ENCODE data around the gene VMP1.
"Not testable (repeated sequence)": the region's sequence is repeated elsewhere in the genome, so short reads cannot be mapped to it uniquely, and the experiment has no call there.

VMP1 gene

DNA sequence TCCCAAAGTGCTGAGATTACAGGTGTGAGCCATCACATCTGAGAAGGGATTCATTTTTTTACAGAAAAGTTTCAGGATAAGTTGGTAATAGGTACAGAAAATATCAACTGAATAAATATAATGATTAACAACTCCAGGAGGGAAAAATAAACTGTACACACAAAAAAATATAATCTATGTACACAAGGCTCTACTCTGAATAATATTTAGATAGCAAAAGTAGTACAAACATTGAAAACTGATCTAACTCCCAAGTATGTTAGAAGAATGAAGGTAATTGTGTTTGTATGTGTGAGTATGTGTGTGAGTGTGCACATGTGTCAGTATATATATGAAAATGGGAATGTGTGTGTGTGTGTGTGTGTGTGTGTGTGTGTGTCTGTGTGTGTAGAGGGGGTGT lies 164.9 kb downstream of the VMP1 start:
- peaks cover 23% of the 10 kb centered on the region for H3K36me3 ChIP-seq (ENCODE audit: control insufficient read depth, insufficient read depth, low read length)
- H3K9me3 ChIP-seq (ENCODE audit: control insufficient read depth, low read length), result no peaks in the 10 kb centered on the region
- H3K27me3 ChIP-seq (replicated peaks; ENCODE audit: control insufficient read depth, insufficient read depth, low read length, poor library complexity, severe bottlenecking), result no peaks in the 10 kb centered on the region
- no peak overlapping the region for H3K4me3 ChIP-seq (ENCODE audit: insufficient read depth, low read depth, low read length, poor library complexity, severe bottlenecking)
- H3K4me1 ChIP-seq (ENCODE audit: control insufficient read depth, insufficient read depth, low read length, poor library complexity, severe bottlenecking), result no peaks in the 10 kb centered on the region
- H3K27ac ChIP-seq (ENCODE audit: insufficient read depth, low read length, poor library complexity, severe bottlenecking), result no peak overlapping the region
- no peak for DNase-seq

DNA sequence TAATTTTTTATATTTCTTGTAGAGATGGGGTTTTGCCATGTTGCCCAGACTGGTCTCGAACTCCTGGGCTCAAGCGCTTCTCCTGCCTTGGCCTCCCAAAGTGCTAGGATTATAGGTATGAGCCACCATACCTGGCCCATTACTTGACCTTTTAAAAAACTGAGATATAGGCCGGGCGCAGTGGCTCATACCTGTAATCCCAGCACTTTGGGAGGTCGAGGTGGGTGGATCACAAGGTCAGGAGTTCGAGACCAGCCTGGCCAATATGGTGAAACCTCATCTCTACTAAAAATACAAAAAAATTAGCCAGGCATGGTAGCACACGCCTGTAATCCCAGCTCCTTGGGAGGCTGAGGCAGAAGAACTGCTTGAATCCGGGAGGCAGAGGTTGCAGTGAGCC lies 166.0 kb downstream of the VMP1 start:
- H3K4me3 ChIP-seq (ENCODE audit: insufficient read depth, low read depth, low read length, poor library complexity, severe bottlenecking); H3K27ac ChIP-seq (ENCODE audit: insufficient read depth, low read length, poor library complexity, severe bottlenecking); H3K4me1 ChIP-seq (ENCODE audit: control insufficient read depth, insufficient read depth, low read length, poor library complexity, severe bottlenecking); DNase-seq; H3K27me3 ChIP-seq (replicated peaks; ENCODE audit: control insufficient read depth, insufficient read depth, low read length, poor library complexity, severe bottlenecking); H3K9me3 ChIP-seq (ENCODE audit: control insufficient read depth, low read length): not testable (repeated sequence)
- H3K36me3 ChIP-seq (ENCODE audit: control insufficient read depth, insufficient read depth, low read length), result peaks cover 33% of the 10 kb centered on the region

DNA sequence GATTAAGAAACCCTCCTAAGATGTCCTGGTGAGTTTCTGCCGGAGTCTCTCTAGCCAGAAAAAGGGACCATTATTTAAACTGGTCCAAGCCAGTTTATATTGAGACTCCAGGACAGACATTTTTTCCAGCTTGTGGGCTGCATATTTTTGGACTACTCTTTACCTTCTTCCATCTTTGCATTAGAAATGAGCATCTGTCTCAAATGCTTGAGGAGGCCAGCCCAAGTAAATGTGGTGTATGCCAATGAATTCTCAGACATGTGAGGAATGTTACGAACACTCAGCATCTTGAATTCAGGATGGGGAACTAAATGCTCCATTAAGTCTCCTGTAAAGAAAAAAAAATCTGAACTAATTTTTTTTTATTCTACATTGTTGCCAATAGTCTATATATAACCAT lies 166.9 kb downstream of the VMP1 start:
- Histone ChIP-seq H3K27me3 (replicated peaks; ENCODE audit: control insufficient read depth, insufficient read depth, low read length, poor library complexity, severe bottlenecking) (no peaks in the 10 kb centered on the region), H3K27ac (ENCODE audit: insufficient read depth, low read length, poor library complexity, severe bottlenecking) (no peak overlapping the region), H3K36me3 (ENCODE audit: control insufficient read depth, insufficient read depth, low read length) (peaks cover 33% of the 10 kb centered on the region), H3K9me3 (ENCODE audit: control insufficient read depth, low read length) (no peaks in the 10 kb centered on the region), H3K4me1 (ENCODE audit: control insufficient read depth, insufficient read depth, low read length, poor library complexity, severe bottlenecking) (no peaks in the 10 kb centered on the region), H3K4me3 (ENCODE audit: insufficient read depth, low read depth, low read length, poor library complexity, severe bottlenecking) (no peak overlapping the region)
- DNase-seq, result no peak

DNA sequence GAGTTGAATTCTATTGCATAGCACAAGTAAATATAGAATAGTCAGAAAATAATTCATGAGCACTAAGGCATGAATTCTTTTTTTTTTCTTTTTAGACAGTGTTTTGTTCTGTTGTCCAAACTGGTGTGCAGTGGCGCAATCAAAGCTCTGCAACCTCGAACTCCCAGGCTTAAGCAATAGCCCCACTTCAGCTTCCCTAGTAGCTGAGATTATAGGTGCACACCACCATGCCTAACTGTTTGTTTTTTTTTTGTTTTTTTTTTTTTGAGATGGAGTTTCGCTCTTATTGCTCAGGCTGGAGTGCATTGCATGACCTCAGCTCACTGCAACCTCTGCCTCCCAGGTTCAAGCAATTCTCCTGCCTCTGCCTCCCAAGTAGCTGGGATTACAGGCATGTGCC lies 168.7 kb downstream of the VMP1 start:
- H3K4me1 ChIP-seq (ENCODE audit: control insufficient read depth, insufficient read depth, low read length, poor library complexity, severe bottlenecking), result no peaks in the 10 kb centered on the region
- no peaks in the 10 kb centered on the region for H3K9me3 ChIP-seq (ENCODE audit: control insufficient read depth, low read length)
- H3K27ac ChIP-seq (ENCODE audit: insufficient read depth, low read length, poor library complexity, severe bottlenecking), result no peak overlapping the region
- no peak overlapping the region for H3K4me3 ChIP-seq (ENCODE audit: insufficient read depth, low read depth, low read length, poor library complexity, severe bottlenecking)
- no peak for DNase-seq
- peaks cover 33% of the 10 kb centered on the region for H3K36me3 ChIP-seq (ENCODE audit: control insufficient read depth, insufficient read depth, low read length)
- no peaks in the 10 kb centered on the region for H3K27me3 ChIP-seq (replicated peaks; ENCODE audit: control insufficient read depth, insufficient read depth, low read length, poor library complexity, severe bottlenecking)

DNA sequence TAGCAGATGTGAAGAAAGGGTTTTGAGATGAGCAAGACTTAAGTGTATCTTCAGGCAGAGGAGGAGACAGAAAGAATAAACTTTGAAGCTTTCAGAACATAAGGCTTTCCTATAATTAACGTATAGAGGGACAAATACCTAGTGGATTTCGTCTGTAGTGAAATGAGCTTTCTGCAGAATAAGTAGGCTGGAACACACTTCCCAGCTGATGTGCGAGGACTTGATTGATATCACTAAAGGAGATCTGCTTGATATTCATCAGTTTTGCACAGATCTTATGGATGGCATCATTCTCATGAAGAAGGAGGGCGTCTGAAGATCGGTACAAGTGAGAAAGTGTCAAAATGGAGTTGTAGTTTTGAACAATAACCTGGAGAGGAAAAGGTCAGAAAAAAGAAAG lies 170.5 kb downstream of the VMP1 start:
- no peaks in the 10 kb centered on the region for H3K4me1 ChIP-seq (ENCODE audit: control insufficient read depth, insufficient read depth, low read length, poor library complexity, severe bottlenecking)
- DNase-seq, result no peak
- H3K27ac ChIP-seq (ENCODE audit: insufficient read depth, low read length, poor library complexity, severe bottlenecking), result no peak overlapping the region
- H3K27me3 ChIP-seq (replicated peaks; ENCODE audit: control insufficient read depth, insufficient read depth, low read length, poor library complexity, severe bottlenecking), result no peaks in the 10 kb centered on the region
- H3K4me3 ChIP-seq (ENCODE audit: insufficient read depth, low read depth, low read length, poor library complexity, severe bottlenecking), result no peak overlapping the region
- H3K9me3 ChIP-seq (ENCODE audit: control insufficient read depth, low read length), result no peaks in the 10 kb centered on the region
- H3K36me3 ChIP-seq (ENCODE audit: control insufficient read depth, insufficient read depth, low read length), result peaks cover 39% of the 10 kb centered on the region

DNA sequence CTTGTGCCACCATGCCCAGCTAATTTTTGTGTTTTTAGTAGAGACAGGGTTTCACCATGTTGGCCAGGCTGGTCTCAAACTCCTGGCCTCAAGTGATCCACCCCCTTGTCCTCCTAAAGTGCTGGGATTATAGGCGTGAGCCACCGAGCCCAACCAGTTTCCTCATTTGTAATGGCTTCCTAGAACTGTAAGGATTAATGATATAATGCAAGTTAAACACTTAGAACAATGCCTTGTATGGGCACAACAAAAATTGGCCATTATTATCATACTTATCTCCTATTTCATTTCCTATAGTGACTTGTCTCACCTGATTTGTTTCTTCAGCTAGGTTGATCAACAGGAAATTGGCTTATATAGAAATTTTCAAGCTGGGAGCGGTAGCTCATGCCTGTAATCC lies 171.2 kb downstream of the VMP1 start:
- Histone ChIP-seq H3K27me3 (replicated peaks; ENCODE audit: control insufficient read depth, insufficient read depth, low read length, poor library complexity, severe bottlenecking) (no peaks in the 10 kb centered on the region), H3K36me3 (ENCODE audit: control insufficient read depth, insufficient read depth, low read length) (peaks cover 42% of the 10 kb centered on the region), H3K27ac (ENCODE audit: insufficient read depth, low read length, poor library complexity, severe bottlenecking) (no peak overlapping the region), H3K4me3 (ENCODE audit: insufficient read depth, low read depth, low read length, poor library complexity, severe bottlenecking) (no peak overlapping the region), H3K9me3 (ENCODE audit: control insufficient read depth, low read length) (no peaks in the 10 kb centered on the region), H3K4me1 (ENCODE audit: control insufficient read depth, insufficient read depth, low read length, poor library complexity, severe bottlenecking) (no peaks in the 10 kb centered on the region)
- DNase-seq, result no peak

DNA sequence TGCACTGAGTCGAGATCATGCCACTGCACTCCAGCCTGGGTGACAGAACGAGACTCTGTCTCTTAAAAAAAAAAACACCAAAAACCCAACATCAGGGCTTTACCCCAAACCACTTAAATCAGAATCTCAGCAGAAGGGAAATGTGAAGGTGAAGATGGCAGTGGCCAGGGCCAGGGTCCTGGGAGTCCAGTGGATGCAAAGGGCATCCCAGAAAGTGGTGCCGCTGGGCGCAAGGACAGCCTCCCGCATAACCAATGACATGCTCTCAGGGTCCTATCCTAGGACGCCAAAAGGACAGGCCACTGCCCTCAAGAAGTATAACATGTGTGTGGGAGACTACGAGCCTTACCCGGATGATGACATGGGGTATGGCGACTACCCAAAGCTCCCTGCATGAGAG lies 177.4 kb downstream of the VMP1 start:
- Histone ChIP-seq H3K4me3 (ENCODE audit: insufficient read depth, low read depth, low read length, poor library complexity, severe bottlenecking) (no peak overlapping the region), H3K9me3 (ENCODE audit: control insufficient read depth, low read length) (no peaks in the 10 kb centered on the region), H3K27me3 (replicated peaks; ENCODE audit: control insufficient read depth, insufficient read depth, low read length, poor library complexity, severe bottlenecking) (no peaks in the 10 kb centered on the region), H3K4me1 (ENCODE audit: control insufficient read depth, insufficient read depth, low read length, poor library complexity, severe bottlenecking) (no peaks in the 10 kb centered on the region), H3K27ac (ENCODE audit: insufficient read depth, low read length, poor library complexity, severe bottlenecking) (no peak overlapping the region), H3K36me3 (ENCODE audit: control insufficient read depth, insufficient read depth, low read length) (peaks cover 28% of the 10 kb centered on the region)
- no peak for DNase-seq

DNA sequence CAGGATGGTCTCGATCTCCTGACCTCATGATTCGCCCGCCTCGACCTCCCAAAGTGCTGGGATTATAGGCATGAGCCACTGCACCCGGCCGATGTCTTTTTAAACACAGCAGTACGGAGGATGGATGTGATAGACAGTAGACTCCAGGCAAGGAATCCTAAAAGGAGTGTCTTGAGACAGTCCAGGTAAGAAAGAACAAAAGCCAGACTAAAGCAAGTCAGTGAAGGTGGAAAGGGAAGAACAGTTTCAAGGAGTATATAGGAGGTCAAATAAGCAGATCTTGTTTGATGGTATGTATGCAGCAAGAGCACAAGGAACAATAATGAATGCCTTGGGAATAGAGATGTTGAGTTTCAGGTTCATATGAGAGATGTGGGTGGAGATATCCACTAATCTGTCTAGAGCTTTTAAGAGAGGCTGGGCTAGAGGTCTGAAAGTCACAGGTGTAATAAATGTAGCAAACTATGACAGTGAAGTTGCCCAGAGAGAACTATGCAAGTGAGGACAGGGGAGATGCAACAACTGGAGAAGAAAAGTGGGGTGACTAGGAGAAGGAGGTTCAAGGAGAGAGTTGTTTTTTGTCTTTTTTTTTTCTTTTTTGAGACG lies 180.8 kb downstream of the VMP1 start:
- DNase-seq, result no peak
- Histone ChIP-seq H3K27me3 (replicated peaks; ENCODE audit: control insufficient read depth, insufficient read depth, low read length, poor library complexity, severe bottlenecking) (no peaks in the 10 kb centered on the region), H3K9me3 (ENCODE audit: control insufficient read depth, low read length) (no peaks in the 10 kb centered on the region), H3K4me1 (ENCODE audit: control insufficient read depth, insufficient read depth, low read length, poor library complexity, severe bottlenecking) (peaks cover 8% of the 10 kb centered on the region), H3K36me3 (ENCODE audit: control insufficient read depth, insufficient read depth, low read length) (peaks cover 22% of the 10 kb centered on the region), H3K27ac (ENCODE audit: insufficient read depth, low read length, poor library complexity, severe bottlenecking) (no peak overlapping the region), H3K4me3 (ENCODE audit: insufficient read depth, low read depth, low read length, poor library complexity, severe bottlenecking) (no peak overlapping the region)

DNA sequence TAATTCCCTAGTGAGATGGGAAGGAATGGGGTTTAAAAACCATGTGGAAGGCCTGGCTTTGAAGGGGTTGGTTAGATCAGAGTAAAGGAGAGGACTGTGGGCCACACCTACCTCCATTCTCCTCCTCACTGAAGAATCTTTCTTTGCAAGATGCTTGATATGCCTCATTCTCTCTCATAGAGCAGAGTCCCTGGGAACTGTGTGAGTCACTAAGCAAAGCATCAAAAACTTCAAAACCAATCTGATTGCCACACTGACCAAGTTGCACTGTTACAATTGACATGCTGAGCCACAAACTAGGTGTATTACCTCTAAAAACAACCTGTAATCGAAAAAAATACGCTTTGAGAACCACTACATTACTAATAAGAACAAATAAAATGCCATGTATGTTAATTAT lies 183.3 kb downstream of the VMP1 start:
- H3K36me3 ChIP-seq (ENCODE audit: control insufficient read depth, insufficient read depth, low read length), result peaks cover 4% of the 10 kb centered on the region
- H3K27ac ChIP-seq (ENCODE audit: insufficient read depth, low read length, poor library complexity, severe bottlenecking), result no peak overlapping the region
- peaks cover 21% of the 10 kb centered on the region for H3K4me1 ChIP-seq (ENCODE audit: control insufficient read depth, insufficient read depth, low read length, poor library complexity, severe bottlenecking)
- no peaks in the 10 kb centered on the region for H3K27me3 ChIP-seq (replicated peaks; ENCODE audit: control insufficient read depth, insufficient read depth, low read length, poor library complexity, severe bottlenecking)
- no peak for DNase-seq
- no peaks in the 10 kb centered on the region for H3K9me3 ChIP-seq (ENCODE audit: control insufficient read depth, low read length)
- no peak overlapping the region for H3K4me3 ChIP-seq (ENCODE audit: insufficient read depth, low read depth, low read length, poor library complexity, severe bottlenecking)

Measured in effector memory CD4-positive, alpha-beta T cell (primary cell).